IMR-90 (cell line): ENCODE data around the gene FAM228B. TPM values are rescaled to one million over a fixed set of nuclear protein-coding genes. Genes with fewer than 3 reads are reported as not detected.

Experiments
- ATAC-seq: fragments of 200-7000 bp; cut with Tn5 transposase; 2 replicates; pipeline ENCODE4 v1.9.1; 2020; ENCODE audit warnings: low read depth, mild to moderate bottlenecking, moderate library complexity
- BruUV-seq: library from RNA; stranded (reverse); fragments of 400-500 nt; replicated peaks from 2 replicates; lab custom pipeline; 2021; lab: Mats Ljungman, UMichigan
- CTCF ChIA-PET: fragments of 300-600 bp; formaldehyde crosslinking; extraction: SDS; loops from one replicate; lab custom pipeline; 2021; ENCODE audit warnings: antibody characterized with exemption; lab: Yijun Ruan, JAX
- POLR2A ChIA-PET: fragments of 300-600 bp; sonication (Branson Sonifier 250); formaldehyde crosslinking; loops from one replicate; lab custom pipeline; 2022; ENCODE audit warnings: antibody characterized with exemption; ENCODE audit not compliant: unreplicated experiment; lab: Charles Lee
- DNase-seq: peaks from one replicate; pipeline ENCODE4 v3.0.0; 2013
- H2AFZ ChIP-seq: replicated peaks from 2 replicates; pipeline ENCODE3; 2013; ENCODE audit warnings: low read length, mild to moderate bottlenecking; ENCODE audit not compliant: poor library complexity
- H2AK5ac ChIP-seq: 2 replicates; pipeline ENCODE4 v1.6.1; 2013; ENCODE audit warnings: low read depth, low read length, inconsistent platforms
- H2AK9ac ChIP-seq: replicated peaks from 2 replicates; pipeline ENCODE3; 2013; ENCODE audit warnings: mild to moderate bottlenecking, low read depth, low read length, moderate library complexity; ENCODE audit not compliant: poor library complexity
- H2BK120ac ChIP-seq: 2 replicates; pipeline ENCODE4 v1.6.1; 2013; ENCODE audit warnings: low read depth, low read length, inconsistent platforms
- H2BK15ac ChIP-seq: 3 replicates; pipeline ENCODE4 v1.6.1; 2013; ENCODE audit warnings: low read depth, low read length, inconsistent platforms
- H2BK20ac ChIP-seq: 2 replicates; pipeline ENCODE4 v1.6.1; 2013; ENCODE audit warnings: low read depth, mild to moderate bottlenecking, inconsistent platforms, low read length, moderate library complexity
- H2BK5ac ChIP-seq: 2 replicates; pipeline ENCODE4 v1.6.1; 2013; ENCODE audit warnings: mild to moderate bottlenecking, low read depth, low read length, inconsistent platforms; ENCODE audit not compliant: poor library complexity, severe bottlenecking
- H3K14ac ChIP-seq: replicated peaks from 2 replicates; pipeline ENCODE4 v1.6.1; 2013; ENCODE audit warnings: low read depth, low read length, inconsistent platforms
- H3K18ac ChIP-seq: 2 replicates; pipeline ENCODE4 v1.6.1; 2013; ENCODE audit warnings: low read depth, low read length, control low read depth
- H3K23ac ChIP-seq: 2 replicates; pipeline ENCODE4 v1.6.1; 2013; ENCODE audit warnings: low read depth, low read length, inconsistent platforms
- H3K27ac ChIP-seq: 2 replicates; pipeline ENCODE4 v1.5.1; 2013; ENCODE audit warnings: mild to moderate bottlenecking, control low read depth, low read length; ENCODE audit not compliant: insufficient read depth
- H3K27me3 ChIP-seq: 2 replicates; pipeline ENCODE4 v1.6.1; 2013; ENCODE audit warnings: low read length; ENCODE audit not compliant: control insufficient read depth, insufficient read depth
- H3K36me3 ChIP-seq: 2 replicates; pipeline ENCODE4 v1.6.1; 2013; ENCODE audit warnings: low read length, mixed read lengths; ENCODE audit not compliant: control insufficient read depth, insufficient read depth
- H3K4ac ChIP-seq: 2 replicates; pipeline ENCODE4 v1.6.1; 2013; ENCODE audit warnings: low read depth, low read length, inconsistent platforms
- H3K4me1 ChIP-seq: 2 replicates; pipeline ENCODE4 v1.6.1; 2013; ENCODE audit warnings: low read length, mixed read lengths; ENCODE audit not compliant: control insufficient read depth, insufficient read depth
- H3K4me2 ChIP-seq: 2 replicates; pipeline ENCODE4 v1.6.1; 2013; ENCODE audit warnings: low read depth, mild to moderate bottlenecking, control low read depth, low read length, moderate library complexity
- H3K4me3 ChIP-seq: 2 replicates; pipeline ENCODE4 v1.5.1; 2013; ENCODE audit warnings: low read depth, mild to moderate bottlenecking, control low read depth, low read length, moderate library complexity; ENCODE audit not compliant: insufficient read depth
- H3K56ac ChIP-seq: 2 replicates; pipeline ENCODE4 v1.6.1; 2013; ENCODE audit warnings: low read length, inconsistent platforms; ENCODE audit not compliant: insufficient read depth; ENCODE audit errors: extremely low read depth
- H3K79me1 ChIP-seq, 2 experiments: 2 replicates each; pipeline ENCODE4 v1.6.1; 2013; ENCODE audit warnings: low read length in 2 of 2, inconsistent platforms in 1 of 2, low read depth in 1 of 2
- H3K9ac ChIP-seq: 2 replicates; pipeline ENCODE4 v1.6.1; 2013; ENCODE audit warnings: low read depth, low read length, control low read depth
- H3K9me1 ChIP-seq: 2 replicates; pipeline ENCODE4 v1.6.1; 2013; ENCODE audit warnings: low read length, inconsistent platforms; ENCODE audit not compliant: insufficient read depth
- H3K9me3 ChIP-seq: 2 replicates; pipeline ENCODE4 v1.6.1; 2013; ENCODE audit warnings: low read length; ENCODE audit not compliant: control insufficient read depth, insufficient read depth
- H4K20me1 ChIP-seq: 2 replicates; pipeline ENCODE4 v1.6.1; 2013; ENCODE audit warnings: low read length, inconsistent platforms; ENCODE audit not compliant: insufficient read depth
- H4K5ac ChIP-seq: 2 replicates; pipeline ENCODE4 v1.6.1; 2013; ENCODE audit warnings: mild to moderate bottlenecking, low read depth, low read length, control low read depth
- H4K8ac ChIP-seq, 2 experiments: 2 replicates each; pipeline ENCODE4 v1.6.1; 2013; ENCODE audit warnings: low read depth in 2 of 2, low read length in 2 of 2, control low read depth in 1 of 2, inconsistent platforms in 1 of 2
- H4K91ac ChIP-seq: 2 replicates; pipeline ENCODE4 v1.6.1; 2013; ENCODE audit warnings: low read depth, low read length, inconsistent platforms; ENCODE audit not compliant: insufficient read depth
- BHLHE40 ChIP-seq: fragments of 150-350 bp; IDR thresholded peaks from 2 replicates; pipeline ENCODE4 v1.6.1; 2016; ENCODE audit warnings: mild to moderate bottlenecking, low read depth, low read length
- CEBPB ChIP-seq: IDR thresholded peaks from 2 replicates; pipeline ENCODE4 v1.6.1; 2012; ENCODE audit warnings: low read depth, low read length, improper control_type of control experiment
- FOS ChIP-seq: fragments of 150-350 bp; IDR thresholded peaks from 2 replicates; pipeline ENCODE4 v1.6.1; 2016; ENCODE audit warnings: low read depth, low read length
- MAZ ChIP-seq: IDR thresholded peaks from 2 replicates; pipeline ENCODE4 v1.6.1; 2012; ENCODE audit warnings: low read depth, mild to moderate bottlenecking, low read length, improper control_type of control experiment, moderate library complexity, borderline replicate concordance
- MXI1 ChIP-seq: IDR thresholded peaks from 2 replicates; pipeline ENCODE4 v1.6.1; 2012; ENCODE audit warnings: low read depth, mild to moderate bottlenecking, low read length, moderate library complexity, borderline replicate concordance
- NFE2L2 ChIP-seq: fragments of 150-350 bp; IDR thresholded peaks from 2 replicates; pipeline ENCODE4 v1.6.1; 2016; ENCODE audit warnings: low read depth, mild to moderate bottlenecking, low read length
- POLR2A ChIP-seq: IDR thresholded peaks from 2 replicates; pipeline ENCODE4 v1.6.1; 2012; ENCODE audit warnings: mild to moderate bottlenecking, low read depth, low read length
- RAD21 ChIP-seq: IDR thresholded peaks from 2 replicates; pipeline ENCODE4 v1.6.1; 2012; ENCODE audit warnings: low read length, improper control_type of control experiment
- RCOR1 ChIP-seq: IDR thresholded peaks from 2 replicates; pipeline ENCODE4 v1.6.1; 2012; ENCODE audit warnings: mild to moderate bottlenecking, low read length, improper control_type of control experiment; ENCODE audit not compliant: insufficient replicate concordance
- RFX5 ChIP-seq: IDR thresholded peaks from 2 replicates; pipeline ENCODE4 v1.8.0; 2012; ENCODE audit warnings: low read depth, mild to moderate bottlenecking, low read length, moderate library complexity
- SMC3 ChIP-seq: fragments of 150-350 bp; IDR thresholded peaks from 2 replicates; pipeline ENCODE4 v1.6.1; 2016; ENCODE audit warnings: low read depth, mild to moderate bottlenecking, antibody characterized with exemption, low read length, moderate library complexity
- USF2 ChIP-seq: fragments of 150-350 bp; IDR thresholded peaks from 2 replicates; pipeline ENCODE4 v1.6.1; 2017; ENCODE audit warnings: mild to moderate bottlenecking, antibody characterized with exemption, low read length, low read depth
- WGBS, 2 experiments: methylation state at CpG; one replicate each; pipeline versions ENCODE4 v1.1.5 to v1.1.7; 2013; ENCODE audit warnings: missing lambda C conversion rate in 2 of 2; ENCODE audit not compliant: insufficient read length in 1 of 2; ENCODE audit errors: extremely low coverage in 2 of 2; 5-methylcytosine and 5-hydroxymethylcytosine counted together
- dilution Hi-C: fragments of 300-500 bp; cut with HindIII; formaldehyde crosslinking; loops from one replicate; pipeline ENCODE4 v1.14.3; 2018; ENCODE audit warnings: low sequenced_read_pairs; ENCODE audit not compliant: unreplicated experiment
- in situ Hi-C: fragments of 300-500 bp; cut with MboI; formaldehyde crosslinking; loops from 3 replicates; pipeline ENCODE4 v1.14.3; 2019; ENCODE audit warnings: low sequenced_read_pairs, inconsistent platforms, mixed read lengths
- intact Hi-C: fragments of 100-400 bp; cut with micrococcal nuclease; formaldehyde crosslinking; loops from 2 replicates; pipeline ENCODE4 v1.10.0; 2022
- polyA plus RNA-seq, 3 experiments: library from polyadenylated mRNA; depleted of rRNA; stranded (reverse); fragments of >200 nt; gene quantifications; 2 replicates each; pipeline ENCODE4 v1.2.3, GENCODE V29; 2012; ENCODE audit warnings: low replicate concordance in 1 of 3
- total RNA-seq: library from RNA; depleted of rRNA; stranded (reverse); fragments of >200 nt; gene quantifications from 2 replicates; pipeline ENCODE4 v1.2.3, GENCODE V29; 2012
- TF ChIP-seq, protein P1 (sequence below): fragments of 150-350 bp; IDR thresholded peaks from 2 replicates; pipeline ENCODE4 v1.6.1; 2016; ENCODE audit warnings: low read depth, mild to moderate bottlenecking, low read length, moderate library complexity, borderline replicate concordance

The FAM228B gene
- total and polyA plus RNA-seq, 2 of the 4 experiments (the other 2 are of a cell fraction), result 2.0 to 2.9 TPM

DNA sequence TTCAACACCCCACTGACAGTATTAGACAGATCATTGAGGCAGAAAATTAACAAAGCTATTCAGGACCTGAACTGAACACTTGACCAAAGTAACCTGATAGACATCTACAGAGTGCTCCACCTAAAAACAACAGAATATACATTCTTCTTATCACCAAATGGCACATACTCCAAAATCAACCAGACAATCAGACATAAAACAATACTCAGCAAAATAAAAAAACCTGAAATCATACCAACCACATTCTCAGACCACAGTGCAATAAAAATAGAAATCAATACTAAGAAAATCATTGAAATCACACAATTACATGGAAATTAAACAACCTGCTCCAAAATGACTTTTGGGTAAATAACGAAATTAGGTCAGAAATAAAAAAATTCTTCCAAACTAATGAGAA, 15.9 kb upstream of the FAM228B start:
- dilution Hi-C loops (no loop called here), in situ Hi-C loops (no loop called here), intact Hi-C loops (no loop called here)
- no TSS peak for BruUV-seq
- Histone ChIP-seq H3K23ac (no peak overlapping the region), H3K36me3 (0 out of 2 replicates have a peak, but pooled peaks cover 2% of the 10 kb centered on the region), H2BK20ac (no peak overlapping the region), H3K79me1 (no peaks in the 10 kb centered on the region), H3K18ac (no peak overlapping the region), H2AK5ac (no peak overlapping the region), H2BK120ac (no peak overlapping the region), H3K9ac (no peak overlapping the region), H2BK15ac (no peak overlapping the region), H3K4me1 (no peaks in the 10 kb centered on the region), H4K5ac (no peak overlapping the region), H3K14ac (no peak overlapping the region), H3K27ac (no peak overlapping the region), H3K27me3 (no peaks in the 10 kb centered on the region), H3K9me3 (no peaks in the 10 kb centered on the region; the same call in 1 of the 2 replicates), H2AK9ac (no peak overlapping the region), H3K56ac (no peak overlapping the region), H2BK5ac (no peak overlapping the region), H3K9me1 (no peaks in the 10 kb centered on the region), H3K4me3 (no peak overlapping the region), H3K4me2 (no peak overlapping the region), H4K91ac (no peak overlapping the region), H3K4ac (no peak overlapping the region), H4K8ac (no peak overlapping the region), H4K20me1 (no peaks in the 10 kb centered on the region), H2AFZ (no peak overlapping the region)
- ChIA-PET CTCF (interaction anchor here (0.6 kb wide), 1 partner anchor 257 kb away, joined by 3 read pairs; no protein-coding TSS in a partner anchor), POLR2A (no interaction called here)
- no CpG with 5 or more reads among the region's 1 CpG for WGBS, 2 experiments
- TF ChIP-seq USF2 (no peak), POLR2A (no peak), RFX5 (no peak), NFE2L2 (no peak), RAD21 (no peak), BHLHE40 (no peak), MXI1 (no peak), RCOR1 (no peak), SMC3 (no peak), FOS (no peak), CEBPB (no peak), MAZ (no peak)
- TF ChIP-seq, protein P1, sequence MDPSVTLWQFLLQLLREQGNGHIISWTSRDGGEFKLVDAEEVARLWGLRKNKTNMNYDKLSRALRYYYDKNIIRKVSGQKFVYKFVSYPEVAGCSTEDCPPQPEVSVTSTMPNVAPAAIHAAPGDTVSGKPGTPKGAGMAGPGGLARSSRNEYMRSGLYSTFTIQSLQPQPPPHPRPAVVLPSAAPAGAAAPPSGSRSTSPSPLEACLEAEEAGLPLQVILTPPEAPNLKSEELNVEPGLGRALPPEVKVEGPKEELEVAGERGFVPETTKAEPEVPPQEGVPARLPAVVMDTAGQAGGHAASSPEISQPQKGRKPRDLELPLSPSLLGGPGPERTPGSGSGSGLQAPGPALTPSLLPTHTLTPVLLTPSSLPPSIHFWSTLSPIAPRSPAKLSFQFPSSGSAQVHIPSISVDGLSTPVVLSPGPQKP, result no peak
- ATAC-seq (no peak), DNase-seq (no peak)
